Measurements from ENCODE around the gene RPS29. TPM values are rescaled to one million over a fixed set of nuclear protein-coding genes. Genes with fewer than 3 reads are reported as not detected.

RPS29 gene
- total and polyA plus RNA-seq, 2 of the 13 experiments (the other 11 are each of a cell fraction or from before 2014, with no cell fraction given) = 4,303 to 8,215 TPM

GRCh38 chr14:49585803-49586672 lies at the start of gene RPS29 (continued):
- TF ChIP-seq RNF2 (conservative IDR thresholded peaks at IDR 0.05; ENCODE audit: low read depth) (no peak; the same call in 1 of the 2 replicates), ETV5 (CRISPR knock-in tag; IDR thresholded peaks at IDR 0.05; ENCODE audit: borderline replicate concordance) (no peak), ZBTB7B (CRISPR knock-in tag; IDR thresholded peaks at IDR 0.05) (peak; percentile 84), ZNF574 (CRISPR knock-in tag; IDR thresholded peaks at IDR 0.05) (peak; percentile 78), POGZ (CRISPR knock-in tag; IDR thresholded peaks at IDR 0.05) (peak; percentile 86), HNF1A (IDR thresholded peaks at IDR 0.05; ENCODE audit: low read depth) (no peak), HNF1A (CRISPR knock-in tag; IDR thresholded peaks at IDR 0.05; ENCODE audit: borderline replicate concordance) (0 out of 2 replicates have a peak, but pooled peaks have one; percentile 36), ZFP36L2 (CRISPR knock-in tag; IDR thresholded peaks at IDR 0.05) (no peak), ZNF446 (CRISPR knock-in tag; IDR thresholded peaks at IDR 0.05) (no peak), HMGA1 (CRISPR knock-in tag; conservative IDR thresholded peaks at IDR 0.05) (no peak), POLR2G (IDR thresholded peaks at IDR 0.05; ENCODE audit: low read depth, low read length) (peak; percentile 99), JUNB (CRISPR knock-in tag; IDR thresholded peaks at IDR 0.05; ENCODE audit: borderline replicate concordance) (no peak), ZC3H4 (CRISPR knock-in tag; IDR thresholded peaks at IDR 0.05; ENCODE audit: borderline replicate concordance) (0 out of 2 replicates have a peak, but pooled peaks have one; percentile 43)
- TF ChIP-seq, protein P1, sequence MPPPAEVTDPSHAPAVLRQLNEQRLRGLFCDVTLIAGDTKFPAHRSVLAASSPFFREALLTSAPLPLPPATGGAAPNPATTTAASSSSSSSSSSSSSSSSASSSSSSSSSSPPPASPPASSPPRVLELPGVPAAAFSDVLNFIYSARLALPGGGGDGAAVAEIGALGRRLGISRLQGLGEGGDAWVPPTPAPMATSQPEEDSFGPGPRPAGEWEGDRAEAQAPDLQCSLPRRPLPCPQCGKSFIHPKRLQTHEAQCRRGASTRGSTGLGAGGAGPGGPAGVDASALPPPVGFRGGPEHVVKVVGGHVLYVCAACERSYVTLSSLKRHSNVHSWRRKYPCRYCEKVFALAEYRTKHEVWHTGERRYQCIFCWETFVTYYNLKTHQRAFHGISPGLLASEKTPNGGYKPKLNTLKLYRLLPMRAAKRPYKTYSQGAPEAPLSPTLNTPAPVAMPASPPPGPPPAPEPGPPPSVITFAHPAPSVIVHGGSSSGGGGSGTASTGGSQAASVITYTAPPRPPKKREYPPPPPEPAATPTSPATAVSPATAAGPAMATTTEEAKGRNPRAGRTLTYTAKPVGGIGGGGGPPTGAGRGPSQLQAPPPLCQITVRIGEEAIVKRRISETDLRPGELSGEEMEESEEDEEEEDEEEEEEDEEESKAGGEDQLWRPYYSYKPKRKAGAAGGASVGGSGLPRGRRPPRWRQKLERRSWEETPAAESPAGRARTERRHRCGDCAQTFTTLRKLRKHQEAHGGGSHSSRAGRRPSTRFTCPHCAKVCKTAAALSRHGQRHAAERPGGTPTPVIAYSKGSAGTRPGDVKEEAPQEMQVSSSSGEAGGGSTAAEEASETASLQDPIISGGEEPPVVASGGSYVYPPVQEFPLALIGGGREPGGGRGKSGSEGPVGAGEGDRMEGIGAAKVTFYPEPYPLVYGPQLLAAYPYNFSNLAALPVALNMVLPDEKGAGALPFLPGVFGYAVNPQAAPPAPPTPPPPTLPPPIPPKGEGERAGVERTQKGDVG (CRISPR knock-in tag; IDR thresholded peaks at IDR 0.05; ENCODE audit: borderline replicate concordance) = peak; percentile 45; the same call in 1 of the 2 replicates
